Activated T-cell treated with anti-CD3 and anti-CD28 coated beads, Interleukin-2, amount 50 U/mL, for 24 hours (primary cell): Measurements from ENCODE around the gene EEPD1.
A peak's percentile ranks its signal among the peaks of the same experiment; 100 is the strongest.

ENCODE experiments used
- DNase-seq: peaks from one replicate; pipeline ENCODE4 v3.0.0-alpha.2; 2020
- H3K27ac Mint-ChIP-seq: 2 replicates; pipeline ENCODE4 v1.8.0; 2020; ENCODE audit warnings: mild to moderate bottlenecking, mixed read lengths
- H3K27me3 Mint-ChIP-seq: 2 replicates; pipeline ENCODE4 v1.8.0; 2020; ENCODE audit warnings: mixed read lengths
- H3K36me3 Mint-ChIP-seq: 2 replicates; pipeline ENCODE4 v1.8.0; 2020; ENCODE audit warnings: low read depth, mixed read lengths
- H3K4me1 Mint-ChIP-seq: 2 replicates; pipeline ENCODE4 v1.8.0; 2020; ENCODE audit warnings: low read depth, mixed read lengths
- H3K4me3 Mint-ChIP-seq: 2 replicates; pipeline ENCODE4 v1.8.0; 2020; ENCODE audit warnings: mild to moderate bottlenecking, moderate library complexity, mixed read lengths
- H3K9me3 Mint-ChIP-seq: 2 replicates; pipeline ENCODE4 v1.8.0; 2020; ENCODE audit warnings: mixed read lengths

EEPD1 gene

GRCh38 chr7:36204929-36205635, 52.0 kb downstream of the EEPD1 start:
- Mint-ChIP-seq H3K27ac (no peak overlapping the region), H3K4me1 (peaks cover 50% of the 10 kb centered on the region), H3K9me3 (no peaks in the 10 kb centered on the region), H3K27me3 (no peaks in the 10 kb centered on the region), H3K36me3 (no peaks in the 10 kb centered on the region), H3K4me3 (no peak overlapping the region)
- DNase-seq = no peak

DNA sequence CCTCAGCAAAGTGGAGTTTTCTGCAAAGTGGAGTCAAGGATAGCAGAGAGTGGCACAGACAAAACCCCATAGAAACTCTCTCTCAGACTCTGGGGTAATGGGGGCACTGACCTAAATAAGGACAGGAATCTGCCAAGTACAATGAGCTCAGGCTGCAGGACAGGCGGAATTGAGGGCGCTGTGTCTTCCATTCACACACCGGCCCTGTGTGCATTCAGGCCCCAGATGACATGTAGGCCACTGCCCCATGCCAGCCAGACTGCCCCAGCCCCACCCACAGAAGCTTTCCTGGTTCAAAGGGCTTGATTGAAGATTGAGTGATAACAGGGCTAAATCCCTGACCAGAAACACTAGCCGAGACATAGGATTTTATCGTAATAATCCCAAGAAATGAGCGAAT, 52.7 kb downstream of the EEPD1 start:
- Mint-ChIP-seq H3K36me3 (no peaks in the 10 kb centered on the region), H3K4me1 (peaks cover 54% of the 10 kb centered on the region), H3K4me3 (no peak overlapping the region), H3K27ac (no peak overlapping the region), H3K27me3 (no peaks in the 10 kb centered on the region), H3K9me3 (no peaks in the 10 kb centered on the region)
- no peak for DNase-seq

DNA sequence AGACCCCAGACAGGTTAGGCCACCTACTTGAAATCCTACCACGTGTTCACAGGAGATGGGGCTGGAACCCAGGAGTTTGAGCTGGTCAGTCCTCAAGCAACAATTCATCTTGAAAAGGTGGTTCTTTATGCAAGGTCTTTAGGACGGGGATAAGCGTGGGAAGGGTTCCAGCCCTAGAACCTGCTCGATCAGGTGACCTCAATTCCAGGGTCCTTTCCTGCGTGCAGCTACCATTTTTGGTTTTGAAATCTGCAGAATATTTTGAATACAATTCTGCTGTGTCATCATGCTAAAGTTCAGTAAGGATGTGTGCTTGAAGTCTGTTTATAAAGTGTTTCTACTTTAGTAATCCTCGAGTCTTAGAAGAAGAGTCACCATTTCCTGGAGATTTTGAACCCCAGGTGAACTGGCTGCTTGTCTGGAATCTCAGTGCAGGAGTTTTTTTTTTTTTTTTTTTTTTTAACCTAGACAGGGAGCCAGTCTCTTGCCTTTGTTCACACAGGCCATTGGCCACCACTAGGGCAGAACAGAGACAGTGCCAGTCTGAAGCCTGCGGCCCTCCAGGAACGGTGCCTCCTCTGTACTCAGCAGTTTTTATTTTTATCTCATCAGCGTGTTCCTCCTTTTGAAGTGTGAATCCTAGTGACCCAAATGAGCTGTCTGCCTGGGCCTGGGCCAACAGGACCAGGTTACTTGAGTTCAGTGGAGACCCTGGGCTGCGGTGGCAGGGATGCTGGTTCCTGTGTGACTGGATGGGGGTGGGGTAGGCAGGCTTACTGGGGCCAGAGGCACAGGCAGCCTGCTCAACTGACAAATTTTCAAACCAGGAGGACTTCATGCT, 54.6 kb downstream of the EEPD1 start:
- no peak for DNase-seq
- Mint-ChIP-seq H3K4me3 (no peak overlapping the region), H3K36me3 (no peaks in the 10 kb centered on the region), H3K9me3 (no peaks in the 10 kb centered on the region), H3K4me1 (peaks cover 45% of the 10 kb centered on the region), H3K27ac (peak overlapping the region; percentile 31), H3K27me3 (no peaks in the 10 kb centered on the region)

GRCh38 chr7:36208426-36208825, 55.4 kb downstream of the EEPD1 start:
- no peak for DNase-seq
- Mint-ChIP-seq H3K9me3 (no peaks in the 10 kb centered on the region), H3K36me3 (no peaks in the 10 kb centered on the region), H3K4me3 (no peak overlapping the region), H3K4me1 (peaks cover 40% of the 10 kb centered on the region), H3K27me3 (no peaks in the 10 kb centered on the region), H3K27ac (no peak overlapping the region)

- Mint-ChIP-seq H3K9me3 (no peaks in the 10 kb centered on the region), H3K27ac (peak overlapping the region; percentile 34), H3K27me3 (no peaks in the 10 kb centered on the region), H3K4me3 (no peak overlapping the region), H3K4me1 (peaks cover 39% of the 10 kb centered on the region), H3K36me3 (no peaks in the 10 kb centered on the region)
- no peak for DNase-seq
Observed at GRCh38 chr7:36208997-36209813, 56.2 kb downstream of the EEPD1 start.

- no peak for DNase-seq
- H3K4me3 Mint-ChIP-seq = no peak overlapping the region
- no peak overlapping the region for H3K27ac Mint-ChIP-seq
- H3K36me3 Mint-ChIP-seq = no peaks in the 10 kb centered on the region
- no peaks in the 10 kb centered on the region for H3K9me3 Mint-ChIP-seq
- peaks cover 38% of the 10 kb centered on the region for H3K4me1 Mint-ChIP-seq
- no peaks in the 10 kb centered on the region for H3K27me3 Mint-ChIP-seq
Observed at GRCh38 chr7:36209814-36210183, 56.7 kb downstream of the EEPD1 start.

DNA sequence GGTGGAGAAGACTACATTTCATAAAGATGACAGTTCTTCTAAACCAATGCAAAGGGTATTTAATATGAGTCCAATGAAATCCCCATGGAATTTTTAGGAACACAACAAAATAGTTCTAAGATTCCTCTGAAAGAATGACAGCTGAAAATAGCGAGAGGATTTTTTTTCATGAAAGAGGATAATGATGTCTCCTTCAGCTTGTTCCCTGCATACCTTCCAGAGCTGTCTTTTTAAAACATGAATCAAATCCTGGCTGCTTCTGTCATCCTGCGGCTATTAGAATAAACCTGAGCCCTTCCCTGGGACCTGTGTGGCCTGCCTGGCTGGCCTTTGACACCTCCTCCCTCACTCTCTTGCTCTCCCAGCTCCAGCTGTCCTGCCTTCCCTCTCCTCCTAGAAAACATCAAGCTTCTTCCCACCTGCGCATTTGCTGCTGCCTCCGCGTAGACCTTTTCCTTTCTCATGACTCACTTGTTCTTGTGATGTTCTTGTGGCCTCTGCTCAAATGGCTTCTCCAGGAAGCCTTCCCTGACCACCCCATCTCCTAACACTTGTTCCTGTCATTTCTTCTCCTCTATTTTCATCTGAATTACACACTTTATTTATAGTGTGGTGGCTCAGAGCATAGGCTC, 57.4 kb downstream of the EEPD1 start:
- H3K4me3 Mint-ChIP-seq = no peak overlapping the region
- no peak overlapping the region for H3K27ac Mint-ChIP-seq
- no peak for DNase-seq

DNA sequence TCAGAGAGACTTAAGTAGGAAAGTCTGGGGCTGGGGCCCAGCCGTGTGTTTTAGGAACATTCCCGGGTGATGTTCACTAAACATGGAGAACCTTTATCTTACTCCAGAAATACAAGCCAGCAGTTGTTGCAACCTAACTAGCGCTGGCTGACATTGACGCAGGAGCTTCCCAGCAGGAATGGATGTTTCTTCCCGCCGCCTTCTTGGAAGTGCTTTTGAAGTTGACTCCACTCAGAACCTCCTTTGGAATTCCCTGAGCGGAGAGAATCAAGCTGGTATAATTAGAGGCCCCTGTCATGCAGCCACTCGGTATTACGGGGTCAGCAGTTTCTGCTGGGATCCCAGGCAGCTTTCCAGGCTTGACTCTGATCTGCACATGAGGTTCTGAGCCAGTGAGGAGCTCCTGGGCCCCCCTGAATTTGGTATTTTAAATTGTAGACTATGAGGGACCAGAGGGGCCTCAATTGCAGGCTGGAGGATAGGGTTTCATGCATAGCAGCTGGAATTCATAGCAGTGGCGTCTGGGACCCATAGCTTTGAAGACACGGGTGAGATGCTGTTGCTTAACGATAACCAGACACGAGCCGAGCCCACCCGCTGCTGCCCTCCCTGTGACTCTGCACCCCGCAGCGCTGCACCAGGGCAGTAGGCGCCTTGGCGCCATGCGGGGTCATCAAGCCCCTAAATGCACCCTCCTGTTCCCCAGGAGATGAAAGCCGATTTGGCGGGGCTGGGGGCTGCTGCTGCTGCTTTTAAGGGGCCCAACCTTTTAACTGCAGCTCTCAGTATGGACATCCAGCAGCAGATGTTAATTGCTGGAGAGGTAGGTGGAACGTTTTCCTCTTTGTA, 61.8 kb downstream of the EEPD1 start:
- no peak for DNase-seq
- no peaks in the 10 kb centered on the region for H3K9me3 Mint-ChIP-seq
- H3K4me1 Mint-ChIP-seq = peaks cover 8% of the 10 kb centered on the region
- H3K36me3 Mint-ChIP-seq = no peaks in the 10 kb centered on the region
- no peak overlapping the region for H3K4me3 Mint-ChIP-seq
- no peak overlapping the region for H3K27ac Mint-ChIP-seq
- H3K27me3 Mint-ChIP-seq = no peaks in the 10 kb centered on the region

More for the DNA sequence above, 57.4 kb downstream of the EEPD1 start:
- H3K4me1 Mint-ChIP-seq = peaks cover 38% of the 10 kb centered on the region
- no peaks in the 10 kb centered on the region for H3K27me3 Mint-ChIP-seq
- no peaks in the 10 kb centered on the region for H3K36me3 Mint-ChIP-seq
- no peaks in the 10 kb centered on the region for H3K9me3 Mint-ChIP-seq

GRCh38 chr7:36215457-36215765, 62.4 kb downstream of the EEPD1 start:
- H3K9me3 Mint-ChIP-seq = no peaks in the 10 kb centered on the region
- H3K4me1 Mint-ChIP-seq = peaks cover 6% of the 10 kb centered on the region

GRCh38 chr7:36216063-36216684, 63.1 kb downstream of the EEPD1 start:
- no peak overlapping the region for H3K4me3 Mint-ChIP-seq
- H3K36me3 Mint-ChIP-seq = no peaks in the 10 kb centered on the region
- no peaks in the 10 kb centered on the region for H3K27me3 Mint-ChIP-seq
- DNase-seq = no peak
- peaks cover 3% of the 10 kb centered on the region for H3K4me1 Mint-ChIP-seq
- H3K27ac Mint-ChIP-seq = no peak overlapping the region
- H3K9me3 Mint-ChIP-seq = no peaks in the 10 kb centered on the region

More at GRCh38 chr7:36215457-36215765, 62.4 kb downstream of the EEPD1 start:
- Mint-ChIP-seq H3K4me3 (no peak overlapping the region), H3K36me3 (no peaks in the 10 kb centered on the region), H3K27ac (no peak overlapping the region), H3K27me3 (no peaks in the 10 kb centered on the region)
- no peak for DNase-seq

DNA sequence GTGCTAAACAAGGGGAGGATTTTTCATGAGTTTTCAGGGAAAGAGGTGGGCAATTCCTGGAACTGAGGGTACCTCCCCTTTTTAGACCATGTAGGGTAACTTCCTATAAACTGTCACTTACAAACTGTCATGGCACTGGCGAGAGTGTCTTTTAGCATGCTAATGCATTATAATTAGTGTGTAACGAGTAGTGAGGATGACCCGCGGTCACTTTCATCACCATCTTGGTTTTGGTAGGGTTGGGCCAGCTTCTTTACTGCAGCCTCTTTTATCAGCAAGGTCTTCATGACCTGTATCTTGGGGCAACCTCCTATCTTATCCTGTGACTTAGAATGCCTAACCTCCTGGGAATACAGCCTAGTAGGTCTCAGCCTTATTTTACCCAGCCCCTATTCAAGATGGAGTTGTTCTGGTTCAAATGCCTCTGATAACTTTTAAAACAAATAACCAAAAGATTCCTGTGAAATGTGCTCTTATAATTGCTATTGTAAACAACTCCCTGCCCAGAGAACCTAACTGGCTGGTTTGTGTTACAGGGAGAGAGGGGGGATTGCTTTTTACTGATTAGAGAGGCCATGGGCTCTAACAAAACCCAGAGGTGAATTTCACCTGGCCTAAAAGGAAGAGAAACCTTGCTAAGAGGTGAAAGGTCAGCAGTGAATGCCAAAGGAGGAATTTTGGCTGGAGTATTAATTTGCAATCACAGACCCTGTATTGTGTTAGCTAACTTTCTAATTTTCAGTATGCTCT, 64.3 kb downstream of the EEPD1 start:
- H3K4me3 Mint-ChIP-seq = no peak overlapping the region
- no peaks in the 10 kb centered on the region for H3K9me3 Mint-ChIP-seq
- H3K27me3 Mint-ChIP-seq = no peaks in the 10 kb centered on the region
- DNase-seq = no peak
- H3K27ac Mint-ChIP-seq = no peak overlapping the region
- H3K4me1 Mint-ChIP-seq = peaks cover 3% of the 10 kb centered on the region
- no peaks in the 10 kb centered on the region for H3K36me3 Mint-ChIP-seq

- H3K4me1 Mint-ChIP-seq = peaks cover 3% of the 10 kb centered on the region
- no peaks in the 10 kb centered on the region for H3K36me3 Mint-ChIP-seq
- no peaks in the 10 kb centered on the region for H3K9me3 Mint-ChIP-seq
- H3K27ac Mint-ChIP-seq = no peak overlapping the region
- H3K4me3 Mint-ChIP-seq = no peak overlapping the region
- DNase-seq = no peak
- no peaks in the 10 kb centered on the region for H3K27me3 Mint-ChIP-seq
Observed at GRCh38 chr7:36217961-36218284, 64.9 kb downstream of the EEPD1 start.

DNA sequence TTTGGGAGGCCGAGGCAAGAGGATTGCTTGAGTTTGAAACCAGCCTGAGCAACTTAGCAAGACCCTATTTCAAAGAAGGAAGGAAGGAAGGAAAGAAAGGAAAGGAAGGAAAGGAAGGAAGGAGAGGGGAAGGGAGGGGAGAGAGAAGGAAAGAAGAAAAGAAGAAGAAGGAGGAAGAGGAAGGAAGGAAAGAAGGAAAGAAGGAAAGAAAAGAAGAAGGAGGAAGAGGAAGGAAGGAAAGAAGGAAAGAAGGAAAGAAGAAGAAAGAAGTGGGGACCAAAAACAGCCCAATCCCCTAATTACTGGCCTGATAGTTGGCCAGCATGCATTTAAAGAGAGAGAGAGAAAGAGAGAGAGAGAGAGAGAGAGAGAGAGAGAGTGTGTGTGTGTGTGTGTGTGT, 66.4 kb downstream of the EEPD1 start:
- Mint-ChIP-seq H3K27me3 (no peaks in the 10 kb centered on the region), H3K4me3 (no peak overlapping the region), H3K27ac (no peak overlapping the region), H3K9me3 (no peaks in the 10 kb centered on the region), H3K36me3 (no peaks in the 10 kb centered on the region), H3K4me1 (no peaks in the 10 kb centered on the region)
- no peak for DNase-seq
